HL-60 (cell line): Measurements from ENCODE around the gene PCDHAC2.

Source experiments
- DNase-seq, 2 experiments: peaks; one replicate each; pipeline ENCODE4 v3.0.0-alpha.2; 2010 to 2020; ENCODE audit warnings: low read depth in 1 of 2, low spot score in 1 of 2
- H3K27ac ChIP-seq: fragments of 250-450 bp; sonication (Bioruptor Pico); replicated peaks from 2 replicates; pipeline ENCODE4 v1.5.1; 2020; ENCODE audit warnings: mild to moderate bottlenecking, moderate library complexity
- H3K27me3 ChIP-seq: fragments of 250-450 bp; sonication (Bioruptor Pico); 2 replicates; pipeline ENCODE4 v1.5.1; 2021; ENCODE audit warnings: mild to moderate bottlenecking, moderate library complexity; ENCODE audit not compliant: insufficient read depth, poor library complexity, severe bottlenecking
- H3K4me3 ChIP-seq: replicated peaks from 2 replicates; pipeline ENCODE4 v1.5.1; 2011; ENCODE audit warnings: mild to moderate bottlenecking, control low read depth, low read length; ENCODE audit not compliant: insufficient read depth
- CTCF ChIP-seq: IDR thresholded peaks from one replicate; pipeline ENCODE4 v1.5.1; 2011; ENCODE audit warnings: low read length, control low read depth, inconsistent platforms; ENCODE audit not compliant: insufficient read depth
- GABPA ChIP-seq: IDR thresholded peaks from 2 replicates; pipeline ENCODE4 v1.6.1; 2012; ENCODE audit warnings: low read depth
- POLR2AphosphoS5 ChIP-seq: IDR thresholded peaks from 2 replicates; pipeline ENCODE4 v1.6.1; 2012; ENCODE audit warnings: low read depth
- REST ChIP-seq: IDR thresholded peaks from 2 replicates; pipeline ENCODE4 v1.6.1; 2012; ENCODE audit warnings: low read depth; ENCODE audit not compliant: insufficient replicate concordance
- SPI1 ChIP-seq: IDR thresholded peaks from 2 replicates; pipeline ENCODE4 v1.6.1; 2012; ENCODE audit warnings: low read depth, mild to moderate bottlenecking, borderline replicate concordance

PCDHAC2 gene

GRCh38 chr5:140926443-140927227, 39.6 kb upstream of the PCDHAC2 start:
- peaks cover 20% of the 10 kb centered on the region for H3K27me3 ChIP-seq
- TF ChIP-seq POLR2AphosphoS5: no peak
- no peak for TF ChIP-seq SPI1
- no peak for TF ChIP-seq GABPA
- TF ChIP-seq CTCF: no peak
- TF ChIP-seq REST: no peak
- H3K4me3 ChIP-seq: no peak overlapping the region
- no peak overlapping the region for H3K27ac ChIP-seq
- DNase-seq: no peak

- H3K27me3 ChIP-seq: peaks cover 20% of the 10 kb centered on the region
- no peak for DNase-seq
- no peak overlapping the region for H3K4me3 ChIP-seq
- TF ChIP-seq SPI1: no peak
- TF ChIP-seq CTCF: no peak
- TF ChIP-seq GABPA: no peak
- no peak for TF ChIP-seq REST
- no peak for TF ChIP-seq POLR2AphosphoS5
- H3K27ac ChIP-seq: no peak overlapping the region
These were observed 39.1 kb upstream of the PCDHAC2 start for GRCh38 chr5:140927228-140927573.

- Histone ChIP-seq H3K27me3 (no peaks in the 10 kb centered on the region), H3K27ac (no peak overlapping the region), H3K4me3 (no peak overlapping the region)
- no peak for TF ChIP-seq GABPA
- no peak for TF ChIP-seq SPI1
- no peak for DNase-seq
These were observed 31.2 kb upstream of the PCDHAC2 start for GRCh38 chr5:140934964-140935606.

- DNase-seq: no peak
- no peak overlapping the region for H3K4me3 ChIP-seq
- H3K27ac ChIP-seq: no peak overlapping the region
- no peaks in the 10 kb centered on the region for H3K27me3 ChIP-seq
- TF ChIP-seq SPI1: no peak
- TF ChIP-seq REST: no peak
- TF ChIP-seq POLR2AphosphoS5: no peak
- no peak for TF ChIP-seq GABPA
- TF ChIP-seq CTCF: no peak
These were observed 19.7 kb upstream of the PCDHAC2 start for GRCh38 chr5:140946578-140946977.
